SK-N-SH (cell line): Measurements from ENCODE around the gene SEC24D. TPM values are rescaled to one million over a fixed set of nuclear protein-coding genes. Genes with fewer than 3 reads are reported as not detected.

Source experiments
- CTCF ChIA-PET: fragments of 300-600, 350-600 bp; formaldehyde crosslinking; extraction: SDS; loops from one replicate; lab custom pipeline; 2021; lab: Yijun Ruan, JAX
- POLR2A ChIA-PET: fragments of 350-600 bp; sonication (Branson Sonifier 250); formaldehyde crosslinking; extraction: SDS; loops from one replicate; lab custom pipeline; 2020; ENCODE audit warnings: antibody characterized with exemption, inconsistent platforms; lab: Yijun Ruan, JAX
- DNase-seq: peaks from one replicate; pipeline ENCODE4 v3.0.0; 2012
- H2AFZ ChIP-seq: fragments of 200-600 bp; sonication (generic); 2 replicates; pipeline ENCODE4 v1.8.1; 2016; ENCODE audit warnings: antibody characterized with exemption, mild to moderate bottlenecking, low read depth
- H3F3A ChIP-seq: fragments of 200-600 bp; sonication (generic); replicated peaks from 2 replicates; pipeline ENCODE3; 2016; ENCODE audit warnings: antibody characterized with exemption, mild to moderate bottlenecking; ENCODE audit not compliant: insufficient read depth
- H3K27ac ChIP-seq, 2 experiments: fragments of 200-500 bp in 1 of 2; fragments of 200-600 bp in 1 of 2; sonication (Bioruptor generic) in 1 of 2; sonication (generic), shearing (Covaris generic) in 1 of 2; 2 replicates each; pipeline versions ENCODE4 v1.5.1 to v1.6.1; 2014 to 2016; ENCODE audit warnings: low read depth in 2 of 2, inconsistent platforms in 1 of 2, low read length in 1 of 2, mild to moderate bottlenecking in 1 of 2, mixed read lengths in 1 of 2
- H3K27me3 ChIP-seq: fragments of 200-600 bp; sonication (generic), shearing (Covaris generic); 2 replicates; pipeline ENCODE4 v1.6.1; 2016; ENCODE audit warnings: mixed run types; ENCODE audit not compliant: insufficient read depth
- H3K36me3 ChIP-seq, 2 experiments: fragments of 200-500 bp in 1 of 2; fragments of 200-600 bp in 1 of 2; sonication (Bioruptor generic) in 1 of 2; sonication (generic) in 1 of 2; replicated peaks in 1 of 2; 2 replicates each; pipeline versions ENCODE3 to v1.5.1; 2014 to 2016; ENCODE audit warnings: low read length in 1 of 2, mild to moderate bottlenecking in 1 of 2; ENCODE audit not compliant: insufficient read depth in 2 of 2, control insufficient read depth in 1 of 2
- H3K4me1 ChIP-seq, 2 experiments: fragments of 200-500 bp in 1 of 2; fragments of 200-600 bp in 1 of 2; sonication (Bioruptor generic) in 1 of 2; sonication (generic), shearing (Covaris generic) in 1 of 2; 2 replicates each; pipeline versions ENCODE4 v1.5.1 to v1.6.1; 2014 to 2016; ENCODE audit warnings: low read depth in 1 of 2, low read length in 1 of 2, mixed run types in 1 of 2; ENCODE audit not compliant: insufficient read depth in 2 of 2, control insufficient read depth in 1 of 2
- H3K4me2 ChIP-seq: fragments of 200-600 bp; sonication (generic), shearing (Covaris generic); 2 replicates; pipeline ENCODE4 v1.6.1; 2017; ENCODE audit warnings: mixed run types
- H3K4me3 ChIP-seq, 2 experiments: fragments of 200-500 bp in 1 of 2; fragments of 200-600 bp in 1 of 2; sonication (Bioruptor generic) in 1 of 2; sonication (generic), shearing (Covaris generic) in 1 of 2; 2 replicates each; pipeline versions ENCODE4 v1.5.1 to v1.8.1; 2014 to 2016; ENCODE audit warnings: low read depth in 2 of 2, inconsistent platforms in 1 of 2, low read length in 1 of 2, mild to moderate bottlenecking in 1 of 2, mixed read lengths in 1 of 2, moderate library complexity in 1 of 2
- H3K79me2 ChIP-seq: fragments of 200-600 bp; sonication (generic); 2 replicates; pipeline ENCODE4 v1.8.1; 2017; ENCODE audit warnings: mild to moderate bottlenecking; ENCODE audit not compliant: insufficient read depth
- H3K9ac ChIP-seq: fragments of 200-600 bp; sonication (generic); 2 replicates; pipeline ENCODE4 v1.6.1; 2017; ENCODE audit warnings: mixed run types
- H3K9me2 ChIP-seq: fragments of 200-600 bp; sonication (generic); 2 replicates; pipeline ENCODE4 v1.6.1; 2017; ENCODE audit warnings: mixed run types
- H3K9me3 ChIP-seq: fragments of 200-600 bp; sonication (generic); 2 replicates; pipeline ENCODE4 v1.6.1; 2017; ENCODE audit warnings: mixed run types, mild to moderate bottlenecking, moderate library complexity
- H4K20me1 ChIP-seq: fragments of 200-600 bp; sonication (generic); 2 replicates; pipeline ENCODE4 v1.6.1; 2017; ENCODE audit warnings: mild to moderate bottlenecking, mixed run types; ENCODE audit not compliant: insufficient read depth
- CHD2 ChIP-seq: fragments of 150-350 bp; IDR thresholded peaks from 2 replicates; pipeline ENCODE4 v1.6.1; 2018; ENCODE audit warnings: low read length; ENCODE audit not compliant: partially characterized antibody
- ELF1 ChIP-seq: IDR thresholded peaks from 2 replicates; pipeline ENCODE4 v1.4.0; 2012
- EZH2phosphoT487 ChIP-seq: fragments of 200-600 bp; sonication (generic); IDR thresholded peaks from 2 replicates; pipeline ENCODE4 v1.6.1; 2017; ENCODE audit warnings: low read depth, mixed run types, mild to moderate bottlenecking, antibody characterized with exemption, moderate library complexity, borderline replicate concordance
- FOXJ3 ChIP-seq: sonication (generic); formaldehyde crosslinking; IDR thresholded peaks from 2 replicates; pipeline ENCODE4 v1.5.1; 2020; ENCODE audit warnings: mild to moderate bottlenecking, missing genetic modification reagents
- FOXM1 ChIP-seq: IDR thresholded peaks from 2 replicates; pipeline ENCODE4 v1.4.0; 2012; ENCODE audit warnings: low read depth, mild to moderate bottlenecking
- GABPA ChIP-seq: IDR thresholded peaks from 2 replicates; pipeline ENCODE4 v1.4.0; 2012; ENCODE audit warnings: low read depth, mild to moderate bottlenecking
- JUND ChIP-seq: IDR thresholded peaks from 2 replicates; pipeline ENCODE4 v1.4.0; 2012
- NRF1 ChIP-seq: IDR thresholded peaks from 2 replicates; pipeline ENCODE4 v1.6.1; 2012; ENCODE audit warnings: low read depth, mild to moderate bottlenecking, low read length
- RCOR1 ChIP-seq: fragments of 150-350 bp; IDR thresholded peaks from 2 replicates; pipeline ENCODE4 v1.6.1; 2017; ENCODE audit warnings: antibody characterized with exemption, low read length
- SMC3 ChIP-seq: IDR thresholded peaks from 2 replicates; pipeline ENCODE4 v1.6.1; 2012; ENCODE audit warnings: low read depth, low read length, improper control_type of control experiment
- TAF1 ChIP-seq: IDR thresholded peaks from 2 replicates; pipeline ENCODE4 v1.6.1; 2012; ENCODE audit warnings: low read depth, mild to moderate bottlenecking, low read length, moderate library complexity, borderline replicate concordance
- TCF12 ChIP-seq: IDR thresholded peaks from 2 replicates; pipeline ENCODE4 v1.4.0; 2012
- TEAD4 ChIP-seq: IDR thresholded peaks from 2 replicates; pipeline ENCODE4 v1.4.0; 2012; ENCODE audit warnings: mild to moderate bottlenecking, borderline replicate concordance; ENCODE audit not compliant: insufficient read depth
- WGBS: methylation state at CpG from one replicate; pipeline ENCODE4 v1.1.6; 2017; ENCODE audit warnings: low lambda C conversion rate; 5-methylcytosine and 5-hydroxymethylcytosine counted together
- polyA plus RNA-seq, 3 experiments: library from polyadenylated mRNA; depleted of rRNA; stranded (reverse); fragments of >200 nt; gene quantifications; 2 replicates each; pipeline ENCODE4 v1.2.3, GENCODE V29; 2012
- TF ChIP-seq, protein P1 (sequence below): IDR thresholded peaks from 2 replicates; pipeline ENCODE4; 2012
- TF ChIP-seq, protein P2 (sequence below): IDR thresholded peaks from 2 replicates; pipeline ENCODE4 v1.4.0; 2012; ENCODE audit warnings: low read depth, borderline replicate concordance
- TF ChIP-seq, protein P3 (sequence below): fragments of 200-600 bp; sonication (generic); IDR thresholded peaks from 2 replicates; pipeline ENCODE4 v1.6.1; 2017; ENCODE audit warnings: antibody characterized with exemption, mild to moderate bottlenecking, moderate library complexity

SEC24D gene
- polyA plus RNA-seq, 1 of the 3 experiments (the other 2 are of a cell fraction) = 32.2 TPM

DNA sequence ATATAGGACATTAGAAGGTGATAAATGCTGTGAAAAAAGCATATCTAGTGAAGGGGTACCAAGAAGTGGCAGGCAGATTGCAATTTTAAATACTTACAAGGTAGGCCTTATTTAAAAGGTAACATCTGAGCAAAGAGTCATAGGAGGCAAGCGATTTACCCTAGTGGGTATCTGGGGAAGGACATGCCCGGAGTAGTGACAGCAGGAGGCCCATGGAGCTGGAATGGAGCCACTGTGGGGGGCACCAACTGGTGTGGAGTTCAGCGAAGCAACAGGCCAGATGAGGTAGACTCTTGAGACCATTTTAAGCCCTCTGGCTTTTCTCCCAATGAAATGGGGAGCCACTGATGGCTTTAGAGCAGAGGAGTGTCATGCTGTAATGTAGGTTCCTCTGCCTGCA, 37.3 kb downstream of the SEC24D start:
- no peak for TF ChIP-seq JUND
- TF ChIP-seq, protein P1, sequence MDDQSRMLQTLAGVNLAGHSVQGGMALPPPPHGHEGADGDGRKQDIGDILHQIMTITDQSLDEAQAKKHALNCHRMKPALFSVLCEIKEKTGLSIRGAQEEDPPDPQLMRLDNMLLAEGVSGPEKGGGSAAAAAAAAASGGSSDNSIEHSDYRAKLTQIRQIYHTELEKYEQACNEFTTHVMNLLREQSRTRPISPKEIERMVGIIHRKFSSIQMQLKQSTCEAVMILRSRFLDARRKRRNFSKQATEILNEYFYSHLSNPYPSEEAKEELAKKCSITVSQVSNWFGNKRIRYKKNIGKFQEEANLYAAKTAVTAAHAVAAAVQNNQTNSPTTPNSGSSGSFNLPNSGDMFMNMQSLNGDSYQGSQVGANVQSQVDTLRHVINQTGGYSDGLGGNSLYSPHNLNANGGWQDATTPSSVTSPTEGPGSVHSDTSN = no peak
- no peak for TF ChIP-seq TCF12
- TF ChIP-seq RCOR1 = no peak
- no peak for TF ChIP-seq FOXM1
- TF ChIP-seq CHD2 = no peak
- TF ChIP-seq ELF1 = no peak
- no peak for TF ChIP-seq TEAD4
- TF ChIP-seq, protein P2, sequence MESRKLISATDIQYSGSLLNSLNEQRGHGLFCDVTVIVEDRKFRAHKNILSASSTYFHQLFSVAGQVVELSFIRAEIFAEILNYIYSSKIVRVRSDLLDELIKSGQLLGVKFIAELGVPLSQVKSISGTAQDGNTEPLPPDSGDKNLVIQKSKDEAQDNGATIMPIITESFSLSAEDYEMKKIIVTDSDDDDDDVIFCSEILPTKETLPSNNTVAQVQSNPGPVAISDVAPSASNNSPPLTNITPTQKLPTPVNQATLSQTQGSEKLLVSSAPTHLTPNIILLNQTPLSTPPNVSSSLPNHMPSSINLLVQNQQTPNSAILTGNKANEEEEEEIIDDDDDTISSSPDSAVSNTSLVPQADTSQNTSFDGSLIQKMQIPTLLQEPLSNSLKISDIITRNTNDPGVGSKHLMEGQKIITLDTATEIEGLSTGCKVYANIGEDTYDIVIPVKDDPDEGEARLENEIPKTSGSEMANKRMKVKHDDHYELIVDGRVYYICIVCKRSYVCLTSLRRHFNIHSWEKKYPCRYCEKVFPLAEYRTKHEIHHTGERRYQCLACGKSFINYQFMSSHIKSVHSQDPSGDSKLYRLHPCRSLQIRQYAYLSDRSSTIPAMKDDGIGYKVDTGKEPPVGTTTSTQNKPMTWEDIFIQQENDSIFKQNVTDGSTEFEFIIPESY = no peak
- TF ChIP-seq SMC3 = no peak
- no peak for TF ChIP-seq EZH2phosphoT487
- TF ChIP-seq FOXJ3 (CRISPR knock-in tag) = no peak
- TF ChIP-seq TAF1 = no peak
- no peak for TF ChIP-seq NRF1
- TF ChIP-seq, protein P3, sequence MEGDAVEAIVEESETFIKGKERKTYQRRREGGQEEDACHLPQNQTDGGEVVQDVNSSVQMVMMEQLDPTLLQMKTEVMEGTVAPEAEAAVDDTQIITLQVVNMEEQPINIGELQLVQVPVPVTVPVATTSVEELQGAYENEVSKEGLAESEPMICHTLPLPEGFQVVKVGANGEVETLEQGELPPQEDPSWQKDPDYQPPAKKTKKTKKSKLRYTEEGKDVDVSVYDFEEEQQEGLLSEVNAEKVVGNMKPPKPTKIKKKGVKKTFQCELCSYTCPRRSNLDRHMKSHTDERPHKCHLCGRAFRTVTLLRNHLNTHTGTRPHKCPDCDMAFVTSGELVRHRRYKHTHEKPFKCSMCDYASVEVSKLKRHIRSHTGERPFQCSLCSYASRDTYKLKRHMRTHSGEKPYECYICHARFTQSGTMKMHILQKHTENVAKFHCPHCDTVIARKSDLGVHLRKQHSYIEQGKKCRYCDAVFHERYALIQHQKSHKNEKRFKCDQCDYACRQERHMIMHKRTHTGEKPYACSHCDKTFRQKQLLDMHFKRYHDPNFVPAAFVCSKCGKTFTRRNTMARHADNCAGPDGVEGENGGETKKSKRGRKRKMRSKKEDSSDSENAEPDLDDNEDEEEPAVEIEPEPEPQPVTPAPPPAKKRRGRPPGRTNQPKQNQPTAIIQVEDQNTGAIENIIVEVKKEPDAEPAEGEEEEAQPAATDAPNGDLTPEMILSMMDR = no peak; the same call in 1 of the 2 replicates
- no peak for TF ChIP-seq GABPA
- CTCF ChIA-PET = no interaction called here
- peaks cover 4% of the 10 kb centered on the region in 2 experiments; a peak in 3 of 4 replicates for H3K4me1 ChIP-seq
- WGBS = 93% methylated on average over 3 of the region's 3 CpGs
- H3K4me2 ChIP-seq = no peak overlapping the region
- H3K27me3 ChIP-seq = no peaks in the 10 kb centered on the region
- peaks cover 83 to 88% of the 10 kb centered on the region in 2 experiments for H3K36me3 ChIP-seq
- H4K20me1 ChIP-seq = peaks cover 4% of the 10 kb centered on the region; the same call in 1 of the 2 replicates
- POLR2A ChIA-PET = no interaction called here
- H3F3A ChIP-seq = peaks cover 11% of the 10 kb centered on the region
- H3K9me2 ChIP-seq = no peaks in the 10 kb centered on the region
- H3K9ac ChIP-seq = no peak overlapping the region
- H3K27ac ChIP-seq = 0 out of 4 replicates have a peak overlapping the region, but pooled peaks of 1 of the 2 experiments have one; percentile 19
- H2AFZ ChIP-seq = no peak overlapping the region
- DNase-seq = peak; percentile 27
- no peaks in the 10 kb centered on the region for H3K9me3 ChIP-seq
- no peak overlapping the region for H3K4me3 ChIP-seq
- peaks cover 74% of the 10 kb centered on the region for H3K79me2 ChIP-seq
